ENCODE data around the gene TFB2M. TPM values are rescaled to one million over a fixed set of nuclear protein-coding genes. Genes with fewer than 3 reads are reported as not detected.

Gene TFB2M
- total RNA-seq, 2 donors from 2014 or later = 5.9 to 6.5 TPM

- no peaks in the 10 kb centered on the region for H3K36me3 ChIP-seq
- H3K4me3 ChIP-seq = no peak overlapping the region
- no peak overlapping the region for H3K27ac ChIP-seq
- peaks cover 24% of the 10 kb centered on the region for H3K9me3 ChIP-seq
- ATAC-seq (ENCODE audit: insufficient number of reproducible peaks, low FRiP score, low read depth) = no peak
- H3K27me3 ChIP-seq (replicated peaks; ENCODE audit: insufficient read depth) = no peaks in the 10 kb centered on the region
- DNase-seq (ENCODE audit: low spot score) = no peak
- no peak for TF ChIP-seq CTCF (IDR thresholded peaks at IDR 0.05)
- no peaks in the 10 kb centered on the region for H3K4me1 ChIP-seq (ENCODE audit: control insufficient read depth in 1 of 2, low read depth in 2 of 2)
Observed at GRCh38 chr1:246515390-246516005, 50.6 kb downstream of the TFB2M start.

- DNase-seq (ENCODE audit: low spot score) (no peak), ATAC-seq (ENCODE audit: insufficient number of reproducible peaks, low FRiP score, low read depth) (no peak)
- Histone ChIP-seq H3K4me1 (ENCODE audit: control insufficient read depth in 1 of 2, low read depth in 2 of 2) (no peaks in the 10 kb centered on the region), H3K9me3 (peaks cover 24% of the 10 kb centered on the region), H3K27me3 (replicated peaks; ENCODE audit: insufficient read depth) (no peaks in the 10 kb centered on the region), H3K4me3 (no peak overlapping the region), H3K36me3 (no peaks in the 10 kb centered on the region), H3K27ac (no peak overlapping the region)
- no peak for TF ChIP-seq CTCF (IDR thresholded peaks at IDR 0.05)
Observed at GRCh38 chr1:246513619-246514343, 52.3 kb downstream of the TFB2M start.

GRCh38 chr1:246513041-246513440 is 53.0 kb downstream of the TFB2M start:
- Histone ChIP-seq H3K4me3 (no peak overlapping the region), H3K27ac (no peak overlapping the region), H3K9me3 (peaks cover 24% of the 10 kb centered on the region), H3K36me3 (no peaks in the 10 kb centered on the region), H3K27me3 (replicated peaks; ENCODE audit: insufficient read depth) (no peaks in the 10 kb centered on the region), H3K4me1 (ENCODE audit: control insufficient read depth in 1 of 2, low read depth in 2 of 2) (no peaks in the 10 kb centered on the region)
- DNase-seq (ENCODE audit: low spot score) (no peak), ATAC-seq (ENCODE audit: insufficient number of reproducible peaks, low FRiP score, low read depth) (no peak)
- TF ChIP-seq CTCF (IDR thresholded peaks at IDR 0.05) = no peak

- H3K9me3 ChIP-seq = peaks cover 24% of the 10 kb centered on the region
- no peak for DNase-seq (ENCODE audit: low spot score)
Observed at GRCh38 chr1:246512635-246513034, 53.4 kb downstream of the TFB2M start.

More at GRCh38 chr1:246512635-246513034, 53.4 kb downstream of the TFB2M start:
- no peaks in the 10 kb centered on the region for H3K27me3 ChIP-seq (replicated peaks; ENCODE audit: insufficient read depth)
- no peak overlapping the region for H3K4me3 ChIP-seq
- no peak for ATAC-seq (ENCODE audit: insufficient number of reproducible peaks, low FRiP score, low read depth)
- no peaks in the 10 kb centered on the region for H3K36me3 ChIP-seq
- no peak for TF ChIP-seq CTCF (IDR thresholded peaks at IDR 0.05)
- H3K4me1 ChIP-seq (ENCODE audit: control insufficient read depth in 1 of 2, low read depth in 2 of 2) = peaks cover 0 to 2% of the 10 kb centered on the region in 2 donors
- no peak overlapping the region for H3K27ac ChIP-seq

Measured in thoracic aorta (tissue), 2 donors.